A549 (cell line): Measurements from ENCODE around the gene SORL1-AS1.

Source experiments
- ATAC-seq, 2 experiments: fragments of 200-7000 bp in 1 of 2; fragments of >200 bp in 1 of 2; cut with Nextera tagmentation in 1 of 2; cut with Tn5 transposase in 1 of 2; 3 replicates each; pipeline versions ENCODE4 v1.8.0 to v1.9.1; 2018 to 2020; ENCODE audit warnings: mild to moderate bottlenecking in 1 of 2, moderate library complexity in 1 of 2
- CTCF ChIA-PET: fragments of 300-600 bp; sonication (Branson Sonifier 250); formaldehyde crosslinking; extraction: SDS; loops from one replicate; lab custom pipeline; 2021; ENCODE audit warnings: antibody characterized with exemption, inconsistent platforms; lab: Yijun Ruan, JAX
- POLR2A ChIA-PET: fragments of 350-600 bp; formaldehyde crosslinking; extraction: SDS; loops from one replicate; lab custom pipeline; 2021; ENCODE audit warnings: antibody characterized with exemption, inconsistent platforms; lab: Yijun Ruan, JAX
- DNase-seq, 2 experiments: peaks; one replicate each; pipeline versions ENCODE4 v3.0.0 to v3.0.0-alpha.2; 2011 to 2016; ENCODE audit warnings: low read depth in 1 of 2, low spot score in 1 of 2
- FAIRE-seq: peaks from 2 replicates; lab custom pipeline; 2011; peaks lifted over from hg19 to GRCh38; lab: Jason Lieb, UNC
- H3K27ac ChIP-seq, 2 experiments: fragments of >200 bp; sonication (Bioruptor Twin); formaldehyde crosslinking; 3 replicates each; pipeline ENCODE4 v1.5.1; 2016 to 2017
- H3K4me1 ChIP-seq: fragments of >200 bp; sonication (Bioruptor Twin); formaldehyde crosslinking; 3 replicates; pipeline ENCODE4 v1.6.1; 2016
- H3K4me2 ChIP-seq: fragments of >200 bp; sonication (Bioruptor Twin); formaldehyde crosslinking; 3 replicates; pipeline ENCODE4 v1.6.1; 2016
- H3K4me3 ChIP-seq: fragments of >200 bp; sonication (Bioruptor Twin); formaldehyde crosslinking; 3 replicates; pipeline ENCODE4 v1.5.1; 2016
- H3K9me3 ChIP-seq: fragments of >200 bp; sonication (Bioruptor Twin); formaldehyde crosslinking; 3 replicates; pipeline ENCODE4 v1.6.1; 2016
- ATOH8 ChIP-seq: fragments of 250-450 bp; sonication (Bioruptor Pico); IDR thresholded peaks from 2 replicates; pipeline ENCODE4 v1.5.0; 2020; ENCODE audit warnings: low read depth, mild to moderate bottlenecking, moderate library complexity
- CHD2 ChIP-seq: fragments of 150-350 bp; IDR thresholded peaks from 2 replicates; pipeline ENCODE4 v1.6.1; 2014; ENCODE audit warnings: low read length; ENCODE audit not compliant: partially characterized antibody
- ELK1 ChIP-seq: fragments of 150-350 bp; IDR thresholded peaks from 2 replicates; pipeline ENCODE4 v1.6.1; 2014; ENCODE audit warnings: low read depth, mild to moderate bottlenecking, low read length
- FOSB ChIP-seq: fragments of 250-450 bp; sonication (Bioruptor Pico); IDR thresholded peaks from 2 replicates; pipeline ENCODE4 v1.5.0; 2020; ENCODE audit warnings: mild to moderate bottlenecking, moderate library complexity
- FOSL2 ChIP-seq, 2 experiments: fragments of 450-650 bp in 1 of 2; fragments of >200 bp in 1 of 2; sonication (Bioruptor Twin) in 1 of 2; formaldehyde crosslinking; IDR thresholded peaks; 2 replicates each; pipeline versions ENCODE4 v1.5.0 to v1.6.1; 2016 to 2020; ENCODE audit warnings: mild to moderate bottlenecking in 1 of 2, moderate library complexity in 1 of 2
- FOXS1 ChIP-seq: fragments of 250-450 bp; sonication (Bioruptor Pico); IDR thresholded peaks from 2 replicates; pipeline ENCODE4 v1.5.0; 2020; ENCODE audit warnings: mild to moderate bottlenecking, moderate library complexity
- HES2 ChIP-seq: fragments of >200 bp; sonication (Bioruptor Twin); formaldehyde crosslinking; IDR thresholded peaks from 2 replicates; pipeline ENCODE4 v1.6.1; 2016
- HOXA7 ChIP-seq: fragments of 250-450 bp; sonication (Bioruptor Pico); IDR thresholded peaks from 2 replicates; pipeline ENCODE4 v1.5.0; 2020; ENCODE audit warnings: mild to moderate bottlenecking, moderate library complexity
- HOXB13 ChIP-seq: fragments of 250-450 bp; sonication (Bioruptor Pico); IDR thresholded peaks from 2 replicates; pipeline ENCODE4 v1.5.0; 2020; ENCODE audit warnings: low read depth, mild to moderate bottlenecking, moderate library complexity
- JUNB ChIP-seq: fragments of >200 bp; sonication (Bioruptor Twin); formaldehyde crosslinking; IDR thresholded peaks from 2 replicates; pipeline ENCODE4 v1.6.1; 2016
- MAFK ChIP-seq: fragments of 450-650 bp; IDR thresholded peaks from 2 replicates; pipeline ENCODE4 v1.6.1; 2014; ENCODE audit not compliant: partially characterized antibody
- MAX ChIP-seq: IDR thresholded peaks from 2 replicates; pipeline ENCODE4 v1.6.1; 2012
- MAZ ChIP-seq: fragments of 150-350 bp; IDR thresholded peaks from 2 replicates; pipeline ENCODE4 v1.6.1; 2014; ENCODE audit warnings: antibody characterized with exemption, low read depth, low read length, borderline replicate concordance
- MYC ChIP-seq: IDR thresholded peaks from 2 replicates; pipeline ENCODE4 v1.6.1; 2012; ENCODE audit warnings: mild to moderate bottlenecking, inconsistent platforms, low read length, improper control_type of control experiment, borderline replicate concordance
- NR3C1 ChIP-seq: fragments of >200 bp; sonication (Bioruptor Twin); formaldehyde crosslinking; IDR thresholded peaks from 3 replicates; pipeline ENCODE4 v1.6.1; 2017
- PBX3 ChIP-seq: IDR thresholded peaks from 2 replicates; pipeline ENCODE4 v1.6.1; 2012
- POLR2AphosphoS2 ChIP-seq: conservative IDR thresholded peaks from 2 replicates; pipeline ENCODE4 v1.6.1; 2012; ENCODE audit warnings: low read length, improper control_type of control experiment, inconsistent platforms
- RCOR1 ChIP-seq: fragments of 150-350 bp; IDR thresholded peaks from 2 replicates; pipeline ENCODE4 v1.6.1; 2014; ENCODE audit warnings: antibody characterized with exemption, low read length, low read depth
- RFX5 ChIP-seq: fragments of 450-650 bp; IDR thresholded peaks from 2 replicates; pipeline ENCODE4 v1.7.1; 2014; ENCODE audit warnings: antibody characterized with exemption, mild to moderate bottlenecking, moderate library complexity
- SMC3 ChIP-seq: fragments of >200 bp; sonication (Bioruptor Twin); formaldehyde crosslinking; IDR thresholded peaks from 3 replicates; pipeline ENCODE4 v1.6.1; 2018; ENCODE audit warnings: inconsistent platforms
- TFCP2L1 ChIP-seq: fragments of 250-450 bp; sonication (Bioruptor Pico); IDR thresholded peaks from 2 replicates; pipeline ENCODE4 v1.5.0; 2021; ENCODE audit warnings: mild to moderate bottlenecking
- TP53 ChIP-seq: fragments of 250-450 bp; sonication (Bioruptor Pico); IDR thresholded peaks from 2 replicates; pipeline ENCODE4 v1.5.0; 2021; ENCODE audit warnings: mild to moderate bottlenecking, moderate library complexity
- USF2 ChIP-seq: fragments of 450-650 bp; IDR thresholded peaks from 2 replicates; pipeline ENCODE4 v1.6.1; 2014; ENCODE audit warnings: antibody characterized with exemption
- ZNF302 ChIP-seq: fragments of 250-450 bp; sonication (Bioruptor Pico); IDR thresholded peaks from 2 replicates; pipeline ENCODE4 v1.9.0; 2021; ENCODE audit warnings: inconsistent platforms, mild to moderate bottlenecking, moderate library complexity
- ZSCAN20 ChIP-seq: fragments of 250-450 bp; sonication (Bioruptor Pico); IDR thresholded peaks from 2 replicates; pipeline ENCODE4 v1.8.0; 2022; ENCODE audit warnings: mild to moderate bottlenecking, moderate library complexity
- WGBS: methylation state at CpG from one replicate; pipeline ENCODE4 v1.1.6; 2017; ENCODE audit errors: missing lambda C conversion rate; 5-methylcytosine and 5-hydroxymethylcytosine counted together

Gene SORL1-AS1

GRCh38 chr11:121478226-121478894 is 25.6 kb upstream of the SORL1-AS1 start:
- H3K9me3 ChIP-seq = no peaks in the 10 kb centered on the region
- no peak for FAIRE-seq
- ChIA-PET CTCF (no interaction called here), POLR2A (no interaction called here)
- H3K27ac ChIP-seq = no peak overlapping the region
- peaks cover 10% of the 10 kb centered on the region; the same call in 2 of the 3 replicates for H3K4me1 ChIP-seq
- TF ChIP-seq SMC3 = no peak
- TF ChIP-seq PBX3 = no peak
- TF ChIP-seq HOXB13 (CRISPR knock-in tag) = no peak
- no peak for TF ChIP-seq ELK1
- TF ChIP-seq RFX5 = no peak
- no peak for TF ChIP-seq RCOR1
- TF ChIP-seq MAZ = no peak
- no peak for TF ChIP-seq USF2
- no peak for TF ChIP-seq ZNF302
- TF ChIP-seq TP53 (CRISPR knock-in tag) = no peak
- TF ChIP-seq ATOH8 (CRISPR knock-in tag) = no peak
- no peak for TF ChIP-seq ZSCAN20 (CRISPR knock-in tag)
- TF ChIP-seq NR3C1 = no peak
- no peak for TF ChIP-seq TFCP2L1 (CRISPR knock-in tag)
- TF ChIP-seq JUNB = no peak
- no peak for TF ChIP-seq FOSL2 (IDR thresholded peaks at IDR 0.05)
- no peak for TF ChIP-seq FOSL2 (CRISPR knock-in tag; IDR thresholded peaks at IDR 0.05)
- TF ChIP-seq FOSB = no peak
- TF ChIP-seq HOXA7 (CRISPR knock-in tag) = no peak
- no peak for TF ChIP-seq POLR2AphosphoS2
- TF ChIP-seq MAFK = no peak
- no peak overlapping the region for H3K4me2 ChIP-seq
- no peak for ATAC-seq
- DNase-seq = no peak
- H3K4me3 ChIP-seq = no peak overlapping the region
- WGBS = 94% methylated on average over 18 of the region's 18 CpGs

- ATAC-seq = no peak
- Histone ChIP-seq H3K4me1 (peaks cover 10% of the 10 kb centered on the region; the same call in 2 of the 3 replicates), H3K9me3 (no peaks in the 10 kb centered on the region), H3K4me3 (no peak overlapping the region), H3K4me2 (no peak overlapping the region), H3K27ac (no peak overlapping the region)
- peak in 1 of 2 experiments; percentile 11 for DNase-seq
- no peak for FAIRE-seq
- CTCF ChIA-PET = no interaction called here
- WGBS = 48% methylated on average over 3 of the region's 5 CpGs
- TF ChIP-seq ZNF302 = no peak
- no peak for TF ChIP-seq HES2
- no peak for TF ChIP-seq MYC
- TF ChIP-seq CHD2 = no peak
- TF ChIP-seq MAX = no peak
- no peak for TF ChIP-seq FOXS1
- POLR2A ChIA-PET = no interaction called here
Observed at GRCh38 chr11:121476379-121477032, 23.7 kb upstream of the SORL1-AS1 start.
